H9 (cell line): ENCODE measurements around the gene NCKAP5. TPM values are rescaled to one million over a fixed set of nuclear protein-coding genes. Genes with fewer than 3 reads are reported as not detected.

ENCODE experiments used
- DNase-seq: peaks from one replicate; pipeline ENCODE4 v3.0.0-alpha.2; 2017
- H2AFZ ChIP-seq: one replicate; pipeline ENCODE4 v1.6.1; 2013; ENCODE audit warnings: mild to moderate bottlenecking, low read length, control low read depth, moderate library complexity
- H2AK5ac ChIP-seq: 2 replicates; pipeline ENCODE4 v1.6.1; 2013; ENCODE audit warnings: low read length, control low read depth, mixed read lengths; ENCODE audit not compliant: insufficient read length
- H2BK120ac ChIP-seq: one replicate; pipeline ENCODE4 v1.6.1; 2013; ENCODE audit warnings: low read depth, mild to moderate bottlenecking, low read length, control low read depth, inconsistent platforms; ENCODE audit not compliant: poor library complexity, severe bottlenecking
- H2BK12ac ChIP-seq: 2 replicates; pipeline ENCODE4 v1.6.1; 2013; ENCODE audit warnings: low read length, control low read depth, mixed read lengths, low read depth; ENCODE audit not compliant: insufficient read length
- H2BK15ac ChIP-seq: 2 replicates; pipeline ENCODE4 v1.6.1; 2013; ENCODE audit warnings: low read depth, low read length, control low read depth
- H2BK20ac ChIP-seq: one replicate; pipeline ENCODE4 v1.6.1; 2013; ENCODE audit warnings: low read depth, mild to moderate bottlenecking, low read length, control low read depth, inconsistent platforms; ENCODE audit not compliant: poor library complexity, severe bottlenecking
- H2BK5ac ChIP-seq: 2 replicates; pipeline ENCODE4 v1.6.1; 2013; ENCODE audit warnings: low read length, control low read depth, mixed read lengths; ENCODE audit not compliant: insufficient read length
- H3K14ac ChIP-seq: 2 replicates; pipeline ENCODE4 v1.6.1; 2013; ENCODE audit warnings: low read length, control low read depth; ENCODE audit not compliant: insufficient read depth
- H3K18ac ChIP-seq: 2 replicates; pipeline ENCODE4 v1.6.1; 2013; ENCODE audit warnings: low read depth, mild to moderate bottlenecking, mixed read lengths, low read length, control low read depth; ENCODE audit not compliant: insufficient read length
- H3K23ac ChIP-seq: 2 replicates; pipeline ENCODE4 v1.6.1; 2013; ENCODE audit warnings: low read length, control low read depth, mixed read lengths, low read depth; ENCODE audit not compliant: insufficient read length
- H3K23me2 ChIP-seq: 2 replicates; pipeline ENCODE4 v1.6.1; 2013; ENCODE audit warnings: low read depth, mild to moderate bottlenecking, mixed read lengths, low read length, control low read depth; ENCODE audit not compliant: insufficient read length, poor library complexity, severe bottlenecking
- H3K27ac ChIP-seq: 2 replicates; pipeline ENCODE4 v1.5.1; 2013; ENCODE audit warnings: low read length, control low read depth, mixed read lengths, low read depth; ENCODE audit not compliant: insufficient read length
- H3K27me3 ChIP-seq: 2 replicates; pipeline ENCODE4 v1.6.1; 2013; ENCODE audit warnings: low read length, control low read depth, inconsistent platforms; ENCODE audit not compliant: insufficient read depth
- H3K4ac ChIP-seq: 2 replicates; pipeline ENCODE4 v1.6.1; 2013; ENCODE audit warnings: low read depth, mild to moderate bottlenecking, control low read depth, inconsistent platforms, low read length, moderate library complexity
- H3K4me1 ChIP-seq: 2 replicates; pipeline ENCODE4 v1.6.1; 2013; ENCODE audit warnings: low read length, control low read depth, inconsistent platforms; ENCODE audit not compliant: insufficient read depth
- H3K4me2 ChIP-seq: 2 replicates; pipeline ENCODE4 v1.6.1; 2013; ENCODE audit warnings: low read length, control low read depth, mixed read lengths; ENCODE audit not compliant: insufficient read length, insufficient read depth
- H3K56ac ChIP-seq: 2 replicates; pipeline ENCODE4 v1.6.1; 2013; ENCODE audit warnings: low read depth, mild to moderate bottlenecking, mixed read lengths, low read length, control low read depth; ENCODE audit not compliant: insufficient read length
- H3K79me1 ChIP-seq: 2 replicates; pipeline ENCODE4 v1.6.1; 2013; ENCODE audit warnings: low read depth, mild to moderate bottlenecking, moderate library complexity, low read length, control low read depth, inconsistent platforms; ENCODE audit not compliant: insufficient read depth, poor library complexity, severe bottlenecking
- H3K79me2 ChIP-seq: 2 replicates; pipeline ENCODE4 v1.6.1; 2013; ENCODE audit warnings: low read length, control low read depth, inconsistent platforms; ENCODE audit not compliant: insufficient read depth
- H3K9ac ChIP-seq: 2 replicates; pipeline ENCODE4 v1.6.1; 2013; ENCODE audit warnings: low read length, control low read depth, mixed read lengths; ENCODE audit not compliant: insufficient read length; ENCODE audit errors: extremely low read depth
- H3K9me3 ChIP-seq: one replicate; pipeline ENCODE4 v1.6.1; 2013; ENCODE audit warnings: low read depth, low read length, inconsistent platforms; ENCODE audit not compliant: control insufficient read depth
- H3T11ph ChIP-seq: one replicate; pipeline ENCODE4 v1.6.1; 2013; ENCODE audit warnings: mild to moderate bottlenecking, low read length, control low read depth, inconsistent platforms
- H4K20me1 ChIP-seq: one replicate; pipeline ENCODE4 v1.6.1; 2013; ENCODE audit not compliant: control insufficient read depth, insufficient read length, insufficient read depth
- H4K5ac ChIP-seq: 2 replicates; pipeline ENCODE4 v1.6.1; 2013; ENCODE audit warnings: low read depth, mild to moderate bottlenecking, mixed read lengths, low read length, control low read depth; ENCODE audit not compliant: insufficient read length
- H4K8ac ChIP-seq: replicated peaks from 2 replicates; pipeline ENCODE4 v1.6.1; 2013; ENCODE audit warnings: low read length, control low read depth, mixed read lengths, low read depth; ENCODE audit not compliant: insufficient read length
- H4K91ac ChIP-seq: 2 replicates; pipeline ENCODE4 v1.6.1; 2013; ENCODE audit warnings: low read depth, mild to moderate bottlenecking, moderate library complexity, mixed read lengths, low read length, control low read depth; ENCODE audit not compliant: insufficient read length
- H3K27ac Mint-ChIP-seq, 3 experiments: 2 replicates in 2 of 3; 3 replicates in 1 of 3; pipeline ENCODE4 v1.8.0; 2020 to 2021; ENCODE audit warnings: mixed read lengths in 3 of 3, mild to moderate bottlenecking in 1 of 3, moderate library complexity in 1 of 3
- H3K27me3 Mint-ChIP-seq: 2 replicates; pipeline ENCODE4 v1.8.0; 2021; ENCODE audit warnings: low read depth, mild to moderate bottlenecking, moderate library complexity, mixed read lengths
- H3K36me3 Mint-ChIP-seq, 3 experiments: 2 replicates in 2 of 3; 3 replicates in 1 of 3; pipeline ENCODE4 v1.8.0; 2020 to 2021; ENCODE audit warnings: low read depth in 3 of 3, mixed read lengths in 3 of 3; ENCODE audit not compliant: insufficient read depth in 1 of 3
- H3K4me1 Mint-ChIP-seq, 2 experiments: 2 replicates each; pipeline ENCODE4 v1.8.0; 2020; ENCODE audit warnings: mixed read lengths in 2 of 2
- H3K4me3 Mint-ChIP-seq, 2 experiments: 2 replicates in 1 of 2; 3 replicates in 1 of 2; pipeline ENCODE4 v1.8.0; 2020 to 2021; ENCODE audit warnings: mild to moderate bottlenecking in 2 of 2, mixed read lengths in 2 of 2, moderate library complexity in 1 of 2
- H3K9me3 Mint-ChIP-seq, 2 experiments: 2 replicates in 1 of 2; 3 replicates in 1 of 2; pipeline ENCODE4 v1.8.0; 2020; ENCODE audit warnings: mild to moderate bottlenecking in 2 of 2, mixed read lengths in 2 of 2, moderate library complexity in 1 of 2
- total RNA-seq: library from RNA; stranded (reverse); gene quantifications from 2 replicates; pipeline ENCODE4 v1.2.1, GENCODE V29; 2021
- TF ChIP-seq, protein P1 (sequence below): fragments of 200-600 bp; sonication (generic); conservative IDR thresholded peaks from 3 replicates; pipeline ENCODE4 v1.8.0; 2021; ENCODE audit warnings: antibody characterized with exemption, mild to moderate bottlenecking

The NCKAP5 gene
- total RNA-seq, 1 experiment from 2014 or later: 0.26 TPM

DNA sequence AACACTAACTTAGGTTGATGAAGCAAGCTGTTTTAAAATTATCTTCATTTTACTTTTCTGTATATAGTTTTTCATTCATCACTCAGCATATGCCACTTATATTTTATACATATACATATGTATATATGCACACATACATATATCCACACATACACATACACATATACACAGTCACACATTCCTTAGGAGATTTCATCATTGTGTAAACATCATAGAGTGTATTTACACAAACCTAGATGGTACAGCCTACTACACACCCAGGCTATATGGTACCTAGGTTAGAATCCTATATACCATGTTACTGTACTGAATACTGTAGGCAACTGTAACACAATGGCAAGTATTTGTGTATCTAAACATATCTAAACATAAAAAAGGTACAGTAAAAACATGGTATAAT lies 602.8 kb downstream of the NCKAP5 start:
- Histone ChIP-seq H3K27me3 (no peaks in the 10 kb centered on the region), H2AFZ (no peak overlapping the region), H3K9me3 (no peaks in the 10 kb centered on the region), H3K14ac (no peak overlapping the region), H3K79me2 (no peaks in the 10 kb centered on the region), H2AK5ac (no peak overlapping the region), H4K5ac (no peak overlapping the region), H3K27ac (no peak overlapping the region), H2BK15ac (no peak overlapping the region), H4K20me1 (no peaks in the 10 kb centered on the region), H3K18ac (no peak overlapping the region), H3T11ph (no peak overlapping the region), H3K23me2 (no peaks in the 10 kb centered on the region), H4K8ac (no peak overlapping the region), H3K4me2 (no peak overlapping the region), H2BK12ac (no peak overlapping the region), H3K56ac (no peak overlapping the region), H2BK20ac (no peak overlapping the region), H3K4me1 (no peaks in the 10 kb centered on the region), H3K79me1 (no peaks in the 10 kb centered on the region), H2BK120ac (no peak overlapping the region), H3K23ac (no peak overlapping the region), H4K91ac (no peak overlapping the region), H3K4ac (no peak overlapping the region), H3K9ac (no peak overlapping the region), H2BK5ac (no peak overlapping the region)
- Mint-ChIP-seq H3K27ac (no peak overlapping the region), H3K4me1 (peaks cover 5 to 8% of the 10 kb centered on the region in 2 experiments; a peak in 3 of 4 replicates), H3K36me3 (no peaks in the 10 kb centered on the region), H3K27me3 (no peaks in the 10 kb centered on the region), H3K9me3 (no peaks in the 10 kb centered on the region; a peak in 1 of 5 replicates), H3K4me3 (no peak overlapping the region)
- TF ChIP-seq, protein P1, sequence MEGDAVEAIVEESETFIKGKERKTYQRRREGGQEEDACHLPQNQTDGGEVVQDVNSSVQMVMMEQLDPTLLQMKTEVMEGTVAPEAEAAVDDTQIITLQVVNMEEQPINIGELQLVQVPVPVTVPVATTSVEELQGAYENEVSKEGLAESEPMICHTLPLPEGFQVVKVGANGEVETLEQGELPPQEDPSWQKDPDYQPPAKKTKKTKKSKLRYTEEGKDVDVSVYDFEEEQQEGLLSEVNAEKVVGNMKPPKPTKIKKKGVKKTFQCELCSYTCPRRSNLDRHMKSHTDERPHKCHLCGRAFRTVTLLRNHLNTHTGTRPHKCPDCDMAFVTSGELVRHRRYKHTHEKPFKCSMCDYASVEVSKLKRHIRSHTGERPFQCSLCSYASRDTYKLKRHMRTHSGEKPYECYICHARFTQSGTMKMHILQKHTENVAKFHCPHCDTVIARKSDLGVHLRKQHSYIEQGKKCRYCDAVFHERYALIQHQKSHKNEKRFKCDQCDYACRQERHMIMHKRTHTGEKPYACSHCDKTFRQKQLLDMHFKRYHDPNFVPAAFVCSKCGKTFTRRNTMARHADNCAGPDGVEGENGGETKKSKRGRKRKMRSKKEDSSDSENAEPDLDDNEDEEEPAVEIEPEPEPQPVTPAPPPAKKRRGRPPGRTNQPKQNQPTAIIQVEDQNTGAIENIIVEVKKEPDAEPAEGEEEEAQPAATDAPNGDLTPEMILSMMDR: no peak
- no peak for DNase-seq
